Measurements from ENCODE around the gene CSRP2.

Gene CSRP2

DNA sequence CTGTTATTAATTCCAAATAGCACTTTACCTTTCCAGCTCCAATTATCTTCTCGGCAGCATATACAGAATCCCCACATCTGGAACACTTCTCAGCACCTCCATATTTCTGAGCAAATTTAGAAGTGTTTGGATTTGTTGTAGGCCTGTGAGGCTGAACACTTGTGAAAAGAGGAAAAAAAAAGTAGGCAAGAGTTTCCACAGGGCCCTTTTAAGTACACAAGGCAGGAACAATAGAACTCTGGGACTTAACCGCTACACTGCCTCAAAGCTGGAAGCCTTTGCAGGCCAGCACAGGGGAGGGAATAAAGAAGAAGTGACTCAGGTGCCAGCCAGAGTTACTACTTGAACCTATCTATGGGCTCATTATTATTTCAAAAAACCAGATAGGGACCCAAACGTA lies 18.6 kb downstream of the CSRP2 start:
- TF ChIP-seq, protein P1, sequence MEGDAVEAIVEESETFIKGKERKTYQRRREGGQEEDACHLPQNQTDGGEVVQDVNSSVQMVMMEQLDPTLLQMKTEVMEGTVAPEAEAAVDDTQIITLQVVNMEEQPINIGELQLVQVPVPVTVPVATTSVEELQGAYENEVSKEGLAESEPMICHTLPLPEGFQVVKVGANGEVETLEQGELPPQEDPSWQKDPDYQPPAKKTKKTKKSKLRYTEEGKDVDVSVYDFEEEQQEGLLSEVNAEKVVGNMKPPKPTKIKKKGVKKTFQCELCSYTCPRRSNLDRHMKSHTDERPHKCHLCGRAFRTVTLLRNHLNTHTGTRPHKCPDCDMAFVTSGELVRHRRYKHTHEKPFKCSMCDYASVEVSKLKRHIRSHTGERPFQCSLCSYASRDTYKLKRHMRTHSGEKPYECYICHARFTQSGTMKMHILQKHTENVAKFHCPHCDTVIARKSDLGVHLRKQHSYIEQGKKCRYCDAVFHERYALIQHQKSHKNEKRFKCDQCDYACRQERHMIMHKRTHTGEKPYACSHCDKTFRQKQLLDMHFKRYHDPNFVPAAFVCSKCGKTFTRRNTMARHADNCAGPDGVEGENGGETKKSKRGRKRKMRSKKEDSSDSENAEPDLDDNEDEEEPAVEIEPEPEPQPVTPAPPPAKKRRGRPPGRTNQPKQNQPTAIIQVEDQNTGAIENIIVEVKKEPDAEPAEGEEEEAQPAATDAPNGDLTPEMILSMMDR (IDR thresholded peaks at IDR 0.05; ENCODE audit: borderline replicate concordance, insufficient read depth, low read depth, low read length): no peak
- H3K4me3 ChIP-seq (ENCODE audit: low read depth, low read length): no peak overlapping the region

DNA sequence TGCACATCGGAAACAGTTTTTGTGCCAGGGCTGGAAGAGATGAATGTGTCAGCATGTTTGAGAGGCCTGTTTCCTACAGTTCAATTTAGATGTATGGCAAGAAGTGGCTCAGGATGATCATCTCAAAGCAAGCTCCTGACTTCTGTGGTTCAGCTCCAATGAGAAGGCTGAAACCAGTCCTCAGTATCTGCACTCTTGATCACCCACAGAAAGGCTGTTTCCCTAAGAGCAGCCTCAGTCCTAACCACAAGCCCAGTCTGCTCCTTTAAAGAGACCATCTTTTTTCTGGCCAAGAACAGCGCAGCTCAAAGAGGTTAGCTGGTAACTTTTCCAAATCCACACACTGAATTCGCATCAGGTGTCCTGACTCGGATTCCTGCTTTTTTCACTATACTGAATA lies 19.2 kb downstream of the CSRP2 start:
- TF ChIP-seq, protein P1 (IDR thresholded peaks at IDR 0.05; ENCODE audit: borderline replicate concordance, insufficient read depth, low read depth, low read length): no peak

DNA sequence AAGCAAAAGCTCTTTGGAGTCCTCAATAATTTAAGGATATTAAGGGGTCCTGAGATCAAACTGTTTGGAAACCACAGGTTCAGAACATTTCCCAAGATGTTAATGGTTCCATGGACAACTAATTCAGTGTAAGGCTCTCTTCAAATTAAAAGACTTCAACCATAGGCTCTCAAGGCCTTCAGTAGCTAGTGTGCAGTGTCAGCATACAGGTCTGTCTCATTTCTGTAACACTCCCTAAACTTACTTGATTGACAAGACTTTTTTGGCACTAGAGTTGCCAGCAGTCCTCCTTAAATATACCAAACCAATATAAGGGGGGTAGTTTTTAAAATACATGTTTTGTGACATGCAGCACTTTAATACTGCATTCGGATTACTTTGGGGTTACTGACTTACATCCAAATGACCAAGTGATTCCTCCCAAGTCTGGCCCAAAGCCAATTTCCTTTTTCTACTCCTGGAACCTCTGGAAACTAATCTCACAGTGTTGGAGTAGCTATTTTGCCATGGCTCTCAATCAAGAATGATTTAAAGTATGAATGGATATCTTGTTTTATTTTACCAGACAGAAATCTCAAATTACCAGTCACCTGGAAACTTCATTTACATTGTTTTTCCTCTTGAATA lies 22.7 kb downstream of the CSRP2 start:
- H3K4me3 ChIP-seq (ENCODE audit: low read depth, low read length): no peak overlapping the region
- TF ChIP-seq, protein P1 (IDR thresholded peaks at IDR 0.05; ENCODE audit: borderline replicate concordance, insufficient read depth, low read depth, low read length): no peak

More for the DNA sequence above, 19.2 kb downstream of the CSRP2 start:
- no peak overlapping the region for H3K4me3 ChIP-seq (ENCODE audit: low read depth, low read length)

- H3K4me3 ChIP-seq (ENCODE audit: low read depth, low read length): no peak overlapping the region
- TF ChIP-seq, protein P1 (IDR thresholded peaks at IDR 0.05; ENCODE audit: borderline replicate concordance, insufficient read depth, low read depth, low read length): no peak
Measured at GRCh38 chr12:76855271-76855670, 23.5 kb downstream of the CSRP2 start.

GRCh38 chr12:76852106-76852505 lies 26.7 kb downstream of the CSRP2 start:
- H3K4me3 ChIP-seq (ENCODE audit: low read depth, low read length): no peak overlapping the region
- TF ChIP-seq, protein P1 (IDR thresholded peaks at IDR 0.05; ENCODE audit: borderline replicate concordance, insufficient read depth, low read depth, low read length): no peak

DNA sequence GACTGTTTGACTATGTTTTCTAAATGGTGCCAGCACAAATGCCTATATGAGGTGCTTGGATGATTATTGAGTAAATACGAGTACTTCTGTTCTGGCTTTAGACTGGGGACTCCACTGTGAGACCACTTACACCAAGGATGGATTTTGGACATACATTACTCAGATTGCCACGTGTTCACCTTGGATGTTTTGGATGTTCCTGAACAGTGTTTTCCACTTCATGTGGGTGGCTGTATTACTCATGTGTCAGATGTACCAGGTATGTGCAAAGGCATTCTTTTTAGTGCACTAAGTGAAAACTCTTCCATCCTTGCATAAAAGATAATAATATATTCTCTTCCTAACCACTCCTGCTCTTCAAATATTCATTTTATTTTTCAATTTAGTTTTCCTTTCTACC lies 30.7 kb downstream of the CSRP2 start:
- TF ChIP-seq, protein P1 (IDR thresholded peaks at IDR 0.05; ENCODE audit: borderline replicate concordance, insufficient read depth, low read depth, low read length): no peak

DNA sequence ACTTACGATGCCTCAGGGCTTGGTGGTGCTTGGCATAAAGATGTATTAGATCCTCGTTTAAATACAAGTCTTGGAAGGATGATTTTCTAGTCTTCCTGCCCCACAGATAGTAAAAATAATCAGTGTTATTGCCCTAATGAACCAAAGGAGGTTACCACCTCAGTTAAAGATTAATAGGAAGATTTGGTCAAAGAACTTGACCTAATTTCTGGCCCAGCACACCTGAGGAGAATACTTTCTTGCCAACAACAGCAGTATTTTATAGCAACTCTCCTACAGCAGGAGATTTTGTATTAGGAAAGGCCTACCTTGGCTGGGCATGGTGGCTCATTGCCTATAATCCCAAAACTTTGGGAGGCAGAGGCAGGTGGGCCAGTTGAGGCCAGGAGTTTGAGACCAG lies 31.6 kb downstream of the CSRP2 start:
- TF ChIP-seq, protein P1 (IDR thresholded peaks at IDR 0.05; ENCODE audit: borderline replicate concordance, insufficient read depth, low read depth, low read length): no peak

More for the DNA sequence above, 30.7 kb downstream of the CSRP2 start:
- no peak overlapping the region for H3K4me3 ChIP-seq (ENCODE audit: low read depth, low read length)

More for the DNA sequence above, 31.6 kb downstream of the CSRP2 start:
- no peak overlapping the region for H3K4me3 ChIP-seq (ENCODE audit: low read depth, low read length)

Data from GM12875 (cell line).